K562 (cell line): ENCODE results near the gene AP3B1.

ENCODE experiments used
- GTF2F1 ChIP-seq: IDR thresholded peaks from 2 replicates; pipeline ENCODE4 v1.6.1; 2011; ENCODE audit warnings: low read depth, low read length, improper control_type of control experiment
- KAT7 ChIP-seq: sonication (generic); formaldehyde crosslinking; IDR thresholded peaks from 2 replicates; pipeline ENCODE4 v1.8.0; 2022; ENCODE audit warnings: missing genetic modification reagents, mild to moderate bottlenecking, borderline replicate concordance
- NFYB ChIP-seq: IDR thresholded peaks from 2 replicates; pipeline ENCODE4 v1.6.1; 2011; ENCODE audit warnings: mild to moderate bottlenecking, moderate library complexity; ENCODE audit not compliant: insufficient read length; ENCODE audit errors: extremely low read depth
- NR2C2 ChIP-seq, 2 experiments: fragments of 200-800 bp in 1 of 2; sonication (Bioruptor generic) in 1 of 2; sonication (generic) in 1 of 2; formaldehyde crosslinking in 1 of 2; IDR thresholded peaks; 2 replicates each; pipeline versions ENCODE4 v1.6.1 to v1.8.0; 2016 to 2022; ENCODE audit warnings: mild to moderate bottlenecking in 1 of 2, missing compliant biosample characterization in 1 of 2, missing genetic modification characterization in 1 of 2, missing genetic modification reagents in 1 of 2
- POLR2A ChIP-seq: fragments of 450-650 bp; conservative IDR thresholded peaks from 2 replicates; pipeline ENCODE4 v1.6.1; 2016
- RBM25 ChIP-seq: fragments of 200-400 bp; formaldehyde crosslinking; IDR thresholded peaks from 2 replicates; pipeline ENCODE4 v1.6.1; 2018; ENCODE audit warnings: low read length, low read depth, moderate library complexity; ENCODE audit not compliant: severe bottlenecking
- ZNF253 ChIP-seq: fragments of 250-450 bp; sonication (Bioruptor Pico); conservative IDR thresholded peaks from 2 replicates; pipeline ENCODE4 v1.6.1; 2021; ENCODE audit warnings: mild to moderate bottlenecking
- ZNF311 ChIP-seq: fragments of 250-450 bp; sonication (Bioruptor Pico); IDR thresholded peaks from 2 replicates; pipeline ENCODE4 v1.4.0; 2020; ENCODE audit warnings: mild to moderate bottlenecking, moderate library complexity
- TF ChIP-seq, protein P1 (sequence below), 3 experiments: fragments of 200-800 bp in 1 of 3; sonication (Bioruptor generic) in 1 of 3; sonication (generic) in 1 of 3; formaldehyde crosslinking in 1 of 3; IDR thresholded peaks; 2 replicates each; pipeline versions ENCODE4 v1.6.1 to v1.8.0; 2016 to 2022; ENCODE audit warnings: mild to moderate bottlenecking in 2 of 3, missing compliant biosample characterization in 2 of 3, missing genetic modification characterization in 2 of 3, missing genetic modification reagents in 1 of 3
- TF ChIP-seq, protein P2 (sequence below): fragments of 250-450 bp; sonication (Bioruptor Pico); IDR thresholded peaks from 2 replicates; pipeline ENCODE4 v1.5.0; 2020; ENCODE audit warnings: mild to moderate bottlenecking, borderline replicate concordance
- TF ChIP-seq, protein P3 (sequence below), 3 experiments: IDR thresholded peaks in 2 of 3; conservative IDR thresholded peaks in 1 of 3; 2 replicates each; pipeline ENCODE4 v1.5.1; 2011 to 2012; ENCODE audit warnings: low read length in 3 of 3, mild to moderate bottlenecking in 3 of 3, control low read depth in 2 of 3, improper control_type of control experiment in 1 of 3, inconsistent platforms in 1 of 3, low read depth in 1 of 3, mixed read lengths in 1 of 3, moderate library complexity in 1 of 3; ENCODE audit not compliant: insufficient read depth in 2 of 3
- TF ChIP-seq, protein P4 (sequence below): sonication (generic); formaldehyde crosslinking; IDR thresholded peaks from 2 replicates; pipeline ENCODE4 v1.8.1; 2023; ENCODE audit warnings: mild to moderate bottlenecking, missing genetic modification reagents
- TF ChIP-seq, protein P5 (sequence below): sonication (generic); formaldehyde crosslinking; IDR thresholded peaks from 2 replicates; pipeline ENCODE4 v1.9.0; 2022; ENCODE audit warnings: mild to moderate bottlenecking, missing genetic modification reagents
- TF ChIP-seq, protein P6 (sequence below): fragments of 450-650 bp; formaldehyde crosslinking; IDR thresholded peaks from 2 replicates; pipeline ENCODE4 v1.4.0; 2020; ENCODE audit warnings: mild to moderate bottlenecking, moderate library complexity

DNA sequence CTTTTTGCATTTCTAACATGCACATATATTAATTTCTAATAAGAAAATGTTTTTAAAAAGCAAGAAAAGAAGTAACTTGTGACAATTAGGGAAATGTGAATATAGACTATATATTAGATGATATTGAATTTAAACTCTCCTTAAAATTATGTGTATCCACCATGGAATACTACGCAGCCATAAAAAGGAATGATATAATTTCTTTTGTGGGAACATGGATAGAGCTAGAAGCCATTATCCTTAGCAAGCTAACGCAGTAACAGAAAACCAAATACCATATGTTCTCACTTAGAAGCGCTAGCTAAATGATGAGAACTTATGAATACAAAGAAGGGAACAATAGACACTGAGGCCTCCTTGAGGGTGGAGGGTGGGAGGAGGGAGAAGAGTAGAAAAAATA, 23.8 kb upstream of the AP3B1 start:
- TF ChIP-seq, protein P1, sequence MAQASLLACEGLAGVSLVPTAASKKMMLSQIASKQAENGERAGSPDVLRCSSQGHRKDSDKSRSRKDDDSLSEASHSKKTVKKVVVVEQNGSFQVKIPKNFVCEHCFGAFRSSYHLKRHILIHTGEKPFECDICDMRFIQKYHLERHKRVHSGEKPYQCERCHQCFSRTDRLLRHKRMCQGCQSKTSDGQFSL (CRISPR knock-in tag; IDR thresholded peaks at IDR 0.05): no peak
- TF ChIP-seq, protein P1 (tag; IDR thresholded peaks at IDR 0.05): no peak
- TF ChIP-seq NR2C2 (CRISPR knock-in tag; IDR thresholded peaks at IDR 0.05) (no peak), NR2C2 (tag; IDR thresholded peaks at IDR 0.05) (no peak), ZNF311 (CRISPR knock-in tag) (no peak), KAT7 (no peak), POLR2A (no peak), RBM25 (no peak), NFYB (no peak), ZNF253 (no peak), GTF2F1 (no peak)
- TF ChIP-seq, protein P2, sequence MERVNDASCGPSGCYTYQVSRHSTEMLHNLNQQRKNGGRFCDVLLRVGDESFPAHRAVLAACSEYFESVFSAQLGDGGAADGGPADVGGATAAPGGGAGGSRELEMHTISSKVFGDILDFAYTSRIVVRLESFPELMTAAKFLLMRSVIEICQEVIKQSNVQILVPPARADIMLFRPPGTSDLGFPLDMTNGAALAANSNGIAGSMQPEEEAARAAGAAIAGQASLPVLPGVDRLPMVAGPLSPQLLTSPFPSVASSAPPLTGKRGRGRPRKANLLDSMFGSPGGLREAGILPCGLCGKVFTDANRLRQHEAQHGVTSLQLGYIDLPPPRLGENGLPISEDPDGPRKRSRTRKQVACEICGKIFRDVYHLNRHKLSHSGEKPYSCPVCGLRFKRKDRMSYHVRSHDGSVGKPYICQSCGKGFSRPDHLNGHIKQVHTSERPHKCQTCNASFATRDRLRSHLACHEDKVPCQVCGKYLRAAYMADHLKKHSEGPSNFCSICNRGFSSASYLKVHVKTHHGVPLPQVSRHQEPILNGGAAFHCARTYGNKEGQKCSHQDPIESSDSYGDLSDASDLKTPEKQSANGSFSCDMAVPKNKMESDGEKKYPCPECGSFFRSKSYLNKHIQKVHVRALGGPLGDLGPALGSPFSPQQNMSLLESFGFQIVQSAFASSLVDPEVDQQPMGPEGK: no peak
- TF ChIP-seq, protein P3, sequence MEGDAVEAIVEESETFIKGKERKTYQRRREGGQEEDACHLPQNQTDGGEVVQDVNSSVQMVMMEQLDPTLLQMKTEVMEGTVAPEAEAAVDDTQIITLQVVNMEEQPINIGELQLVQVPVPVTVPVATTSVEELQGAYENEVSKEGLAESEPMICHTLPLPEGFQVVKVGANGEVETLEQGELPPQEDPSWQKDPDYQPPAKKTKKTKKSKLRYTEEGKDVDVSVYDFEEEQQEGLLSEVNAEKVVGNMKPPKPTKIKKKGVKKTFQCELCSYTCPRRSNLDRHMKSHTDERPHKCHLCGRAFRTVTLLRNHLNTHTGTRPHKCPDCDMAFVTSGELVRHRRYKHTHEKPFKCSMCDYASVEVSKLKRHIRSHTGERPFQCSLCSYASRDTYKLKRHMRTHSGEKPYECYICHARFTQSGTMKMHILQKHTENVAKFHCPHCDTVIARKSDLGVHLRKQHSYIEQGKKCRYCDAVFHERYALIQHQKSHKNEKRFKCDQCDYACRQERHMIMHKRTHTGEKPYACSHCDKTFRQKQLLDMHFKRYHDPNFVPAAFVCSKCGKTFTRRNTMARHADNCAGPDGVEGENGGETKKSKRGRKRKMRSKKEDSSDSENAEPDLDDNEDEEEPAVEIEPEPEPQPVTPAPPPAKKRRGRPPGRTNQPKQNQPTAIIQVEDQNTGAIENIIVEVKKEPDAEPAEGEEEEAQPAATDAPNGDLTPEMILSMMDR (IDR thresholded peaks at IDR 0.05 in 2 of 3, conservative IDR thresholded peaks at IDR 0.05 in 1 of 3; ENCODE audit: insufficient read depth in 2 of 3, low read depth in 1 of 3, low read length in 3 of 3): no peak
- TF ChIP-seq, protein P4, sequence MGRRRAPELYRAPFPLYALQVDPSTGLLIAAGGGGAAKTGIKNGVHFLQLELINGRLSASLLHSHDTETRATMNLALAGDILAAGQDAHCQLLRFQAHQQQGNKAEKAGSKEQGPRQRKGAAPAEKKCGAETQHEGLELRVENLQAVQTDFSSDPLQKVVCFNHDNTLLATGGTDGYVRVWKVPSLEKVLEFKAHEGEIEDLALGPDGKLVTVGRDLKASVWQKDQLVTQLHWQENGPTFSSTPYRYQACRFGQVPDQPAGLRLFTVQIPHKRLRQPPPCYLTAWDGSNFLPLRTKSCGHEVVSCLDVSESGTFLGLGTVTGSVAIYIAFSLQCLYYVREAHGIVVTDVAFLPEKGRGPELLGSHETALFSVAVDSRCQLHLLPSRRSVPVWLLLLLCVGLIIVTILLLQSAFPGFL (CRISPR knock-in tag): no peak
- TF ChIP-seq, protein P5, sequence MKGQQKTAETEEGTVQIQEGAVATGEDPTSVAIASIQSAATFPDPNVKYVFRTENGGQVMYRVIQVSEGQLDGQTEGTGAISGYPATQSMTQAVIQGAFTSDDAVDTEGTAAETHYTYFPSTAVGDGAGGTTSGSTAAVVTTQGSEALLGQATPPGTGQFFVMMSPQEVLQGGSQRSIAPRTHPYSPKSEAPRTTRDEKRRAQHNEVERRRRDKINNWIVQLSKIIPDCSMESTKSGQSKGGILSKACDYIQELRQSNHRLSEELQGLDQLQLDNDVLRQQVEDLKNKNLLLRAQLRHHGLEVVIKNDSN (CRISPR knock-in tag): no peak
- TF ChIP-seq, protein P6, sequence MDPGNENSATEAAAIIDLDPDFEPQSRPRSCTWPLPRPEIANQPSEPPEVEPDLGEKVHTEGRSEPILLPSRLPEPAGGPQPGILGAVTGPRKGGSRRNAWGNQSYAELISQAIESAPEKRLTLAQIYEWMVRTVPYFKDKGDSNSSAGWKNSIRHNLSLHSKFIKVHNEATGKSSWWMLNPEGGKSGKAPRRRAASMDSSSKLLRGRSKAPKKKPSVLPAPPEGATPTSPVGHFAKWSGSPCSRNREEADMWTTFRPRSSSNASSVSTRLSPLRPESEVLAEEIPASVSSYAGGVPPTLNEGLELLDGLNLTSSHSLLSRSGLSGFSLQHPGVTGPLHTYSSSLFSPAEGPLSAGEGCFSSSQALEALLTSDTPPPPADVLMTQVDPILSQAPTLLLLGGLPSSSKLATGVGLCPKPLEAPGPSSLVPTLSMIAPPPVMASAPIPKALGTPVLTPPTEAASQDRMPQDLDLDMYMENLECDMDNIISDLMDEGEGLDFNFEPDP (CRISPR knock-in tag): no peak
